ENCODE measurements around the gene IL9R.
"Not testable (repeated sequence)": the region's sequence is repeated elsewhere in the genome, so short reads cannot be mapped to it uniquely, and the experiment has no call there.

The IL9R gene

GRCh38 chrX:156004256-156004655 lies 6.8 kb downstream of the IL9R start:
- TF ChIP-seq CTCF (conservative IDR thresholded peaks at IDR 0.05) (no peak), ZFX (IDR thresholded peaks at IDR 0.05) (no peak)
- no peak overlapping the region for H3K27ac ChIP-seq

DNA sequence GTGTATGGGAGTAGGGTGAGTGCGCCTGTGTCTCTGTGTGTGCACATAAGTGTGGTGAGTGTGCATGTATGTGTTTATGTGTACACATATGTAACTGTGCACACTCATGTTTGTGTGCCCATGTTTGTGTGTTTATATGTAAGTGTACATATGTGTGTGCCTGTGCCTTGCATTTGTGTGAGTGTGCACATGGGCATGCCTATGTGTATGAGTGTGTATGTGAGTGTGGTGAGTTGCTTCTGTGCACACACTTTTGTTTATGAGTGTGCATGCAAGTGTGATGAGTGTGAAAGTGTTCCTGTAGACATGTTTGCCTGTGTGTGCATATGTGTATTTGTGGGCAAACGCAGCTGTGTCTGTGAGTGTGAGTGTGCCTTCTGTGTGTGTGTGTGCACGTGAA lies 7.2 kb downstream of the IL9R start:
- H3K27ac ChIP-seq, result no peak overlapping the region
- TF ChIP-seq CTCF (conservative IDR thresholded peaks at IDR 0.05) (no peak), ZFX (IDR thresholded peaks at IDR 0.05) (no peak)

GRCh38 chrX:156005144-156005543 lies 7.6 kb downstream of the IL9R start:
- H3K27ac ChIP-seq, result no peak overlapping the region
- TF ChIP-seq ZFX (IDR thresholded peaks at IDR 0.05), result no peak
- no peak for TF ChIP-seq CTCF (conservative IDR thresholded peaks at IDR 0.05)

DNA sequence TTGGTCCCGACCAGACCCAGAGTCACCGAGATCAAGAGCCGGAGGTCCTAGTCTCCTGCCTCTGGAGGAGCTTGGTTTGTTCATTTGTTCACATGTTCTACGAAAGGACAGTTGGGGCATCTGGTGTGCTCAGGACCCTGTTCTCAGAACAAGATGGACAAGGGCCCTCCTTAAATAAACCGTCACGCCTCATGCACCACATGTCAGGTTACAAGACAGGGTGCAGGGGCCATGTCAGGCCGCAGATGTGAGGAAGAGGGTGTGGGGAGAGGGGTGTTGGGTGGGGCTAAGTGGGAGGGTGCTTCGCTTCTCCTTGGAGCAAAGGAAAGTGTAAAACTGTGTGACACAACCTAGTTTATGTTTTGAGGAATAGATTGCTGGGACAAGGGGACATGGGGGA lies 9.0 kb downstream of the IL9R start:
- H3K27ac ChIP-seq, result not testable (repeated sequence)

- H3K27ac ChIP-seq, result not testable (repeated sequence)
Observed at GRCh38 chrX:156008379-156008778, 10.9 kb downstream of the IL9R start.

- TF ChIP-seq ZFX (IDR thresholded peaks at IDR 0.05), result no peak
- H3K27ac ChIP-seq, result no peak overlapping the region
Observed at GRCh38 chrX:156008915-156009314, 11.4 kb downstream of the IL9R start.

DNA sequence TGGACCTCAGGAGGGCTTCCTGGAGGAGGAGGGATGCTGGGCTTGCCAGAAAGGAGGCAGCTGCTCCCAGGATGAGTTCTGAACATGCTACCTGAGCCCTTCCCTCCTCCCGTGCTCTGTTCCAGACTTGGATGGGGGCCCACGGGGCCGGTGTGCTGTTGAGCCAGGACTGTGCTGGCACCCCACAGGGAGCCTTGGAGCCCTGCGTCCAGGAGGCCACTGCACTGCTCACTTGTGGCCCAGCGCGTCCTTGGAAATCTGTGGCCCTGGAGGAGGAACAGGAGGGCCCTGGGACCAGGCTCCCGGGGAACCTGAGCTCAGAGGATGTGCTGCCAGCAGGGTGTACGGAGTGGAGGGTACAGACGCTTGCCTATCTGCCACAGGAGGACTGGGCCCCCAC lies 12.2 kb downstream of the IL9R start:
- H3K27ac ChIP-seq, result not testable (repeated sequence)

GRCh38 chrX:156013286-156013953 lies 15.9 kb downstream of the IL9R start:
- not testable (repeated sequence) for H3K27ac ChIP-seq

- H3K27ac ChIP-seq, result not testable (repeated sequence)
Observed at GRCh38 chrX:156019846-156020245, 22.4 kb downstream of the IL9R start.

DNA sequence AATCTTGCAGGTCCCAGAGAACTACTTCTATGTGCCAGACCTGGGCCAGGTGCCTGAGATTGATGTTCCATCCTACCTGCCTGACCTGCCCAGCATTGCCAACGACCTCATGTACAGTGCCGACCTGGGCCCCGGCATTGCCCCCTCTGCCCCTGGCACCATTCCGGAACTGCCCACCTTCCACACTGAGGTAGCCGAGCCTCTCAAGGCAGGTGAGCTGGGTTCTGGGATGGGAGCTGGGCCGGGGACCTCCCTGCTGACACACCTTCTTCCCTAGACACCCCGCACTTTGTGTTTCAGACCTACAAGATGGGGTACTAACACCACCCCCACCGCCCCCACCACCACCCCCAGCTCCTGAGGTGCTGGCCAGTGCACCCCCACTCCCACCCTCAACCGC lies 25.5 kb downstream of the IL9R start:
- not testable (repeated sequence) for H3K27ac ChIP-seq

GRCh38 chrX:156024949-156025492 lies 27.5 kb downstream of the IL9R start:
- H3K27ac ChIP-seq, result not testable (repeated sequence)

- TF ChIP-seq CTCF (conservative IDR thresholded peaks at IDR 0.05), result peak; percentile 10; the same call in 1 of the 2 replicates
- H3K27ac ChIP-seq, result not testable (repeated sequence)
Observed at GRCh38 chrX:156028653-156029237, 31.2 kb downstream of the IL9R start.

DNA sequence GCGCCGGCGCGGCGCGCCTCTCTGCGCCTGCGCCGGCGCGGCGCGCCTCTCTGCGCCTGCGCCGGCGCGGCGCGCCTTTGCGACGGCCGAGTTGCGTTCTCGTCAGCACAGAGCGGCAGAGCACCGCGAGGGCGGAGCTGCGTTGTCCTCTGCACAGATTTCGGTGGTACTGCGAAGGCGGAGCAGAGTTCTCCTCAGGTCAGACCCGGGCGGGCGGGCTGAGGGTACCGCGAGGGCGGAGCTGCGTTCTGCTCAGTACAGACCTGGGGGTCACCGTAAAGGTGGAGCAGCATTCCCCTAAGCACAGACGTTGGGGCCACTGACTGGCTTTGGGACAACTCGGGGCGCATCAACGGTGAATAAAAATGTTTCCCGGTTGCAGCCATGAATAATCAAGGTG lies 31.8 kb downstream of the IL9R start:
- not testable (repeated sequence) for H3K27ac ChIP-seq

DNA sequence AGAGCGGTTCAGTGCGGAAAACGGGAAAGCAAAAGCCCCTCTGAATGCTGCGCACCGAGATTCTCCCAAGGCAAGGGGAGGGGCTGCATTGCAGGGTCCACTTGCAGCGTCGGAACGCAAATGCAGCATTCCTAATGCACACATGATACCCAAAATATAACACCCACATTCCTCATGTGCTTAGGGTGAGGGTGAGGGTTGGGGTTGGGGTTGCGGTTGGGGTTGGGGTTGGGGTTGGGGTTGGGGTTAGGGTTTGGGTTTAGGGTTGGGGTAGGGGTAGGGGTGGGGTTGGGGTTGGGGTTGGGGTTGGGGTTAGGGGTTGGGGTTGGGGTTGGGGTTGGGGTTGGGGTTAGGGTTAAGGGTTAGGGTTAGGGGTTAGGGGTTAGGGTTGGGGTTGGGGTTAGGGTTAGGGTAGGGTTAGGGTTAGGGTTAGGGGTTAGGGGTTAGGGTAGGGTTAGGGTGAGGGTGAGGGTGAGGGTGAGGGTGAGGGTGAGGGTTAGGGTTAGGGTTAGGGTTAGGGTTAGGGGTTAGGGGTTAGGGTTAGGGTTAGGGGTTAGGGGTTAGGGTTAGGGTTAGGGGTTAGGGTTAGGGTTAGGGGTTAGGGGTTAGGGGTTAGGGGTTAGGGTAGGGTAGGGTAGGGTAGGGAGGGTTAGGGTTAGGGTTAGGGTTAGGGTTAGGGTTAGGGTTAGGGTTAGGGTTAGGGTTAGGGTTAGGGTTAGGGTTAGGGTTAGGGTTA lies 32.4 kb downstream of the IL9R start:
- not testable (repeated sequence) for H3K27ac ChIP-seq

GRCh38 chrX:156030474-156030873 lies 33.0 kb downstream of the IL9R start:
- H3K27ac ChIP-seq, result not testable (repeated sequence)
